Measurements from ENCODE around the gene TRIM60.
A peak's percentile ranks its signal among the peaks of the same experiment; 100 is the strongest.
"Not testable (repeated sequence)": the region's sequence is repeated elsewhere in the genome, so short reads cannot be mapped to it uniquely, and the experiment has no call there.

Gene TRIM60

GRCh38 chr4:165031436-165032211 lies at the start of gene TRIM60:
TSS of gene TRIM60 (plus strand) at chr4:165031999. CDS start at chr4:165040073, 8,074 bp downstream.
- no peak for DNase-seq (ENCODE audit: low read depth in 3 of 3)

DNA sequence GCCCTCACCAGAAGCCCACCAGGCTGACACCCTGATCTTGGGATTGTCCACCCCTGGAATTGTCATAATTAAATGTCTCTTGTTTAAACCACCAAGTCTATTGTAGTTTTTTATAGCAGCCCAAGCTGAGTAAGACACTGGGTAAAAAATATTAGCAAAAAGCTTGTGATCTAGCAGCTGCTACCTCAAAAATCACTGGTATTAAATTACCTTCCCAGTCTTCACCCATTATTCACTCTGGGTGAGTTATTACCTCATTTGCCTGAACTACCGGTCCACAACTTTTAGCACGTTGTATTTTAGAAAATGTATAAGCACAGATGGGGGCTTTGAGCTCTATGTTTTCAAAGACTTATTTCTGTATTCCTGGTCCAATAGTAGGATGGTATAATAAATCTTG lies 42.3 kb upstream of the TRIM60 start:
- DNase-seq (ENCODE audit: low read depth in 3 of 3) = no peak

- not testable (repeated sequence) for DNase-seq (ENCODE audit: low read depth in 3 of 3)
Observed at GRCh38 chr4:164990786-164991185, 41.0 kb upstream of the TRIM60 start.

DNA sequence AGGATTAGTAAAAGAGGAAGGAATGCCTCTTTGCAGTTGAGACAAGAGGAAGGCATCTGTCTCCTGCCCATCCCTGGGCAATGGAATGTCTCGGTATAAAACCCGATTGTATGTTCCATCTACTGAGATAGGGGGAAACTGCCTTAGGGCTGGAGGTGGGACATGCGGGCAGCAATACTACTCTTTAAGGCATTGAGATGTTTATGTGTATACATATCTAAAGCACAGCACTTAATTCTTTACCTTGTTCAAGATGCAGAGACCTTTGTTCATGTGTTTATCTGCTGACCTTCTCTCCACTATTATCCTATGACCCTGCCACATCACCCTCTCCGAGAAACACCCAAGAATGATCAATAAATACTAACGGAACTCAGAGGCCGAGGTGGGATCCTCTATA lies 35.7 kb upstream of the TRIM60 start:
- not testable (repeated sequence) for DNase-seq (ENCODE audit: low read depth in 3 of 3)

- no peak for DNase-seq (ENCODE audit: low read depth in 3 of 3)
Observed at GRCh38 chr4:164997324-164997723, 34.5 kb upstream of the TRIM60 start.

DNA sequence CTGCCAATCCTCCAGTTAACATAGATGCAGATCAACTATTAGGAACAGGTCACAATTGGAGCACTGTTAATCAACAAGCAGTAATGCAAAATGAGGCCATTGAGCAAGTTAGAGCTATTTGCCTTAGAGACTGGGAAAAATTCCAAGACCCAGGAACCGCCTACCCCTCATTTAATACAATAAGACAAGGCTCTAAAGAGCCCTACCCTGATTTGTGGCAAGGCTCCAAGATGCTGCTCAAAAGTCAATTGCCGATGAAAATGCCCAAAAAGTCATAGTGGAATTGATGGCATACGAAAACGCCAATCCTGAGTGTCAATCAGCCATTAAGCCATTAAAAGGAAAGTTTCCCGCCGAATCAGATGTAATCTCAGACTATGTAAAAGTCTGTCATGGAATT lies 33.9 kb upstream of the TRIM60 start:
- DNase-seq (ENCODE audit: low read depth in 3 of 3) = no peak

DNA sequence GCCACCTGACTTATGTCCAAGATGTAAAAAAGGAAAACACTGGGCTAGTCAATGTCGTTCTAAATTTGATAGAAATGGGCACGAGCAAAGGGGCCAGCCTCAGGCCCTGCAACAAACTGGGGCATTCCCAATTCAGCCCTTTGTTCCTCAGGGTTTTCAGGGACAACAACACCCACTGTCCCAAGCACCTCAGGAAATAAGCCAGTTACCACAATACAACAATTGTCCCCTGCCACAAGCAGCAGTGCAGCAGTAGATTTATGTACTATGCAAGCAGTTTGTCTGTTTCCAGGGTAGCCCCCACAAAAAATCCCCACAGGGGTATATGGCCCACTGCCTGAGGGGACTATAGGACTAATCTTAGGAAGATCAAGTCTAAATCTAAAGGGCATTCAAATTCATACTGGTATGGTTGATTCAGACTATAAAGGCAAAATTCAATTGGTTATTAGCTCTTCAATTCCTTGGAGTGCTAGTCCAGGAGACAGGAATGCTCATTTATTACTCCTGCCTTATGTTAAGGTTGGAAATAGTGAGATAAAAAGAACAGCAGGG lies 33.2 kb upstream of the TRIM60 start:
- DNase-seq (ENCODE audit: low read depth in 3 of 3) = not testable (repeated sequence)

GRCh38 chr4:165001957-165002356 lies 29.8 kb upstream of the TRIM60 start:
- not testable (repeated sequence) for DNase-seq (ENCODE audit: low read depth in 3 of 3)

DNA sequence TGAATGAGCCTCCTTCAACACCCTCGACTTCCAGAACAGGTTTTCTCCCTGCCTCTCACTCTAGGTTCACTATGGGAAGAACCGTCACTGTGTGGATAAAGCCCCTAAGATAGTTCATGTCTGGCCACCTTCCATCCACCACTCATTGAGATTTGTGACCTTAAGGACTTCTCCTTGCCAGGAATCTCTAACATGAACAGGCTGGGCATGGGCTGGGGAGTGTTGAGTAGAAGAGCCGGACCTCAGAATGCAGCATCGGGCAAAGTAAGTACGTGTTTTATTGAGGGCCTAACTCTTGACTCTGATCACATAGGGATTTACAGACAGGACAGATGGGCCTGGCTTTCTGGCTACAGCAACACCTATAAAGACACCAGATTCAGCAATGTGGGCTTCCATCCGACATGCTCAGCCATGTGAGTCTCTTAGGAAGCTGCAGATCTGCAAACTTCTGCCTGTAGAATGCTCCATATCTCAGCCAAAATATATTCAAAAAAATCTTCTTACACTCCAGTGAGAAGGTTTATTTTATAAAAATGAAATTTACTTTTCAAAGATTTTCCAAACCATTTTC lies 26.4 kb upstream of the TRIM60 start:
- no peak for DNase-seq (ENCODE audit: low read depth in 3 of 3)

DNA sequence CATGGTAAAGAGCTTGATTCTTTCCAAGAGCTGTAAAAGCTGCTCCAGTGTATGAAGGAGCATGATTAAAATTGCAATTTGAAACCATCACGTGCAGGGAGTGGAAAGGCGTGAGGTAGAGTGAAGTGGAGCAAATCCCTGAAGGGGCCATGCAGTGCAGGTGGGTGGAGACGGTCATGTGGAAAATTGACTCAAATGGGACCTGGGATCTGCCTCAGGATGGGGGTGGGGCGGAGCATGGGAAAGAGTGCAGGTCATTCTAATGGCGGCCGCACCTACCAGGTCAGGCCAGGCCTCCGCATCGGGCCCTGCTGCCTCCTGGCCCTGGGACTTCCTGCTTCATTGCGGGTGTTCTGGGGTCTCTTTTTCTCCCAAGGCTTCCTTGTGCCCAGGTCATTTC lies 25.3 kb upstream of the TRIM60 start:
- no peak for DNase-seq (ENCODE audit: low read depth in 3 of 3)

- DNase-seq (ENCODE audit: low read depth in 3 of 3) = no peak
Observed at GRCh38 chr4:165006886-165007285, 24.9 kb upstream of the TRIM60 start.

GRCh38 chr4:165009493-165010227 lies 22.1 kb upstream of the TRIM60 start:
- DNase-seq (ENCODE audit: low read depth in 3 of 3) = peak in 1 of 3 donors; percentile 4

- no peak for DNase-seq (ENCODE audit: low read depth in 3 of 3)
Observed at GRCh38 chr4:165010487-165010886, 21.3 kb upstream of the TRIM60 start.

GRCh38 chr4:165010991-165011390 lies 20.8 kb upstream of the TRIM60 start:
- no peak for DNase-seq (ENCODE audit: low read depth in 3 of 3)

DNA sequence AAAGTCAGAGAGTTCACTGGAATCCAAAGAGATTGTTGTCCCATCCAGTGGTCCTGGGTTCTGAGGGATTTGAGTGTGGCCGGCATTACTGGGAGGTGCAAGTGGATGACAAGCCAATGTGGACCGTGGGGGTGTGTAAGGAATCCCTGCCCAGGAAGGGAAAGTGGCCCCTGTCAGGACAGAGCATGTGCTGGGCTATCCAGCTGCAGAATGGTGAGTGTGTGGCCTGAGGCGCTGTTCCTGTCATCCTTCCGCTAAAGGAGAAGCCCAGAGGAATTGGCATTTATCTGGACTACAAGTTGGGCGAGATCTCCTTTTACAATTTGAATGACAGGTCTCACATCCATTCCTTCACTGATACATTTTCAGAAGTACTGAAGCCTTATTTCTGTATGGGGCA lies 20.4 kb upstream of the TRIM60 start:
- no peak for DNase-seq (ENCODE audit: low read depth in 3 of 3)

DNA sequence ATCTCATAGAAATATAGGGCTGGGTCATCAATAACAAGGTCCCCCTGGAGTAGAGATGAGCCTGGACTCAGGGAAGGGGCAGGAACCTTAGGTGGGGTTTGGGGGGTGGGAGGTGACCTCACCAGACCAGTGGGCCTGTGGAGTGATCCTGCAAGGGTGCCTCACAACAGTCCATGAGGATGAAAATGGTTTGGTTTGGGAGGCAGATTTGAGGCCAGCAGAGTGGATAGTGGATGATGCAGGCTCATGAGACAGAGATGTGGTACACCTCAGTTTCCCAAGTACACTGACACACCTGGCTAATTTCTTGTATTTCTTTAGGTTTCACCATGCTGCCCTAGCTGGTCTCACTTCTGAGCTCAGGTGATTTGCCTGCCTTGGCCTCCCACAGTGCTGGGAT lies 18.1 kb upstream of the TRIM60 start:
- no peak for DNase-seq (ENCODE audit: low read depth in 3 of 3)

- DNase-seq (ENCODE audit: low read depth in 3 of 3) = no peak
Observed at GRCh38 chr4:165016971-165017370, 14.8 kb upstream of the TRIM60 start.

DNA sequence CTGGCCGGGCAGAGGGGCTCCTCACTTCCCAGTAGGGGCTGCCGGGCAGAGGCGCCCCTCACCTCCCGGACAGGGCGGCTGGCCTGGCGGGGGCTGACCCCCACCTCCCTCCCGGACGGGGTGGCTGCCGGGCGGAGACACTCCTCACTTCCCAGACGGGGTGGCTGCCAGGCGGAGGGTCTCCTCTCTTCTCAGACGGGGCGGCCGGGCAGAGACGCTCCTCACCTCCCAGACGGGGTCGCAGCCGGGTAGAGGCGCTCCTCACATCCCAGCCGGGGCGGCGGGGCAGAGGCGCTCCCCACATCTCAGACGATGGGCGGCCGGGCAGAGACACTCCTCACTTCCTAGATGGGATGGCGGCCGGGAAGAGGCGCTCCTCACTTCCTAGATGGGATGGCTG lies 11.8 kb upstream of the TRIM60 start:
- not testable (repeated sequence) for DNase-seq (ENCODE audit: low read depth in 3 of 3)

DNA sequence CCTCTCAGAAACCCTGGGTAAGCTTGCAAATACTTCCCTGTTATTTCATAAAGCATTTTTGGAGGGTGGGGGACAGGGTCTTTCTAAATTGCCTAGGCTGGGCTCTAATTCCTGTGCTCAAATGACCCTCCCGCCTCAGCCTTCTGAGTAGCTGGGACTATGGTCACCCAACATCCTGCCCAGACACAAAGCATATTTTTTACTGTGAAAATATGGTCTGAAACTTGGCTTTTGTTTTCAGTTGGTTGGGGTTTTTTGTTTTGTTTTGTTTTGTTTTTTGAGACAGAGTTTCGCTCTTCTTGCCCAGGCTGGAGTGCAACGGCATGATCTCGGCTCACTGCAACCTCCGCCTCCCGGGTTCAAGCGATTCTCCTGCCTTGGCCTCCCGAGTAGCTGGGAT lies 6.0 kb upstream of the TRIM60 start:
- DNase-seq (ENCODE audit: low read depth in 3 of 3) = not testable (repeated sequence)

GRCh38 chr4:165027762-165028402 lies 3.9 kb upstream of the TRIM60 start:
- DNase-seq (ENCODE audit: low read depth in 3 of 3) = no peak

DNA sequence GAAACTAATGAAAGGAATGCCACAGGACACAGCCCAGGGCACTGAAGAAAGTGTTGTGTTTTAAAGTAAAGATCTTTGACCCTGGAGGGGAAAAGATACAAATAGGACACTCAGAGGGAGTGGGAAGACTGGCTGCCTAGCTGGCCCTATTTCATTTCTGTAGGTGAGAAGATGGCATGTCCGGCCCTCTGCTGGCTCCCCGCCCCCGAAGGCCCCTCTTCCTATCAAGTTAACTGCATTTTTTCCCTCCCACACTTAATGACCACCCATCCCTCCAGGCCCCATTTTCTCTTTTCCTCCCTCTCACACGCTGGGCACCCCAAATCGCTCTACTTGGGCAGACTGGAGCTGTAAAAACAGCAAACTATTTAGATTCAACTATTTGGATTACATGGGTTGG lies 16.4 kb downstream of the TRIM60 start:
- no peak for DNase-seq (ENCODE audit: low read depth in 3 of 3)

DNA sequence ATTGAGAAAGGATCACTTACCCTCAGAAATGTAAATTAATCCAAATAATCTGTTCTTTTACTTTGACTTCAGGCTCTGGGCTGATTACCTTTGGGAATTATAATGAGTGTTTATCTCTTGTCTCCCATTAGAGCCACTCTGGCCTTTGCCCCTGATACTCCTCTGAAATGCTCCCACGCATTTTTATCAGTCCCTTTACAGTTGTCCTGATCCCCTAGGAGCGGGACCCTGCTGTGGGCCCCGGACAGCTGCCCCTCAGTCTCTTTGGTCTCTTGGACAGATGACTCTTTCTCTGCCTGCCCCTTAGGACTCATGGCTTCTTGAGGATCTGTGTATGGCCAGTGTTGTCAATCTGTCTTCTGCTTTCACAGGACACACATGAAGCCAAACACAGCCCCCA lies 20.8 kb downstream of the TRIM60 start:
- no peak for DNase-seq (ENCODE audit: low read depth in 3 of 3)
